PC-3 (cell line): ENCODE measurements around the gene LSP1. TPM values are rescaled to one million over a fixed set of nuclear protein-coding genes. Genes with fewer than 3 reads are reported as not detected.
"Not testable (repeated sequence)": the region's sequence is repeated elsewhere in the genome, so short reads cannot be mapped to it uniquely, and the experiment has no call there.

ENCODE experiments used
- ATAC-seq: fragments of 200-7000 bp; cut with Tn5 transposase; 2 replicates; pipeline ENCODE4 v1.9.1; 2020; ENCODE audit warnings: mild to moderate bottlenecking, moderate library complexity
- Bru-seq: library from RNA; stranded (reverse); fragments of 400-500 nt; gene quantifications from one replicate; lab custom pipeline; 2021; lab: Mats Ljungman, UMichigan
- BruChase-seq, 2 experiments: library from RNA; stranded (reverse); fragments of 400-500 nt; gene quantifications; one replicate each; lab custom pipeline; 2021; lab: Mats Ljungman, UMichigan
- BruUV-seq: library from RNA; stranded (reverse); fragments of 400-500 nt; replicated peaks from 2 replicates; lab custom pipeline; 2021; lab: Mats Ljungman, UMichigan
- CTCF ChIA-PET: fragments of 300-600 bp; sonication (Branson Sonifier 250); formaldehyde crosslinking; loops from one replicate; lab custom pipeline; 2022; ENCODE audit warnings: antibody characterized with exemption; lab: Charles Lee
- POLR2A ChIA-PET: fragments of 300-600 bp; sonication (Branson Sonifier 250); formaldehyde crosslinking; loops from one replicate; lab custom pipeline; 2022; ENCODE audit warnings: antibody characterized with exemption; ENCODE audit not compliant: unreplicated experiment; lab: Charles Lee
- DNase-seq: peaks from one replicate; pipeline ENCODE4 v3.0.0-alpha.2; 2015
- H2AFZ ChIP-seq: fragments of 300-600 bp; sonication (generic); 2 replicates; pipeline ENCODE4 v1.6.0; 2016; ENCODE audit warnings: antibody characterized with exemption, low read length
- H3F3A ChIP-seq: fragments of 300-600 bp; sonication (generic); one replicate; pipeline ENCODE4 v1.6.0; 2017; ENCODE audit warnings: antibody characterized with exemption, low read length, control low read depth, mild to moderate bottlenecking; ENCODE audit not compliant: unreplicated experiment
- H3K27ac ChIP-seq: fragments of 300-600 bp; sonication (generic); 2 replicates; pipeline ENCODE4 v1.5.1; 2016; ENCODE audit warnings: mild to moderate bottlenecking, low read length
- H3K27me3 ChIP-seq: fragments of 300-600 bp; sonication (generic); 2 replicates; pipeline ENCODE4 v1.6.1; 2016; ENCODE audit warnings: low read length, mixed read lengths
- H3K36me3 ChIP-seq: fragments of 300-600 bp; sonication (generic); 2 replicates; pipeline ENCODE4 v1.6.1; 2016; ENCODE audit warnings: low read depth, mixed run types, low read length, mixed read lengths
- H3K4me1 ChIP-seq: fragments of 300-600 bp; sonication (generic); 2 replicates; pipeline ENCODE4 v1.5.1; 2016; ENCODE audit warnings: low read length; ENCODE audit not compliant: insufficient read depth
- H3K4me2 ChIP-seq: fragments of 300-600 bp; sonication (generic); 2 replicates; pipeline ENCODE4 v1.6.0; 2016; ENCODE audit warnings: low read length
- H3K4me3 ChIP-seq: fragments of 300-600 bp; sonication (generic); 2 replicates; pipeline ENCODE4 v1.5.1; 2016; ENCODE audit warnings: mild to moderate bottlenecking, low read length, mixed read lengths
- H3K79me2 ChIP-seq: fragments of 300-600 bp; sonication (generic); 2 replicates; pipeline ENCODE4 v1.6.1; 2017; ENCODE audit warnings: low read length, mixed read lengths
- H3K9ac ChIP-seq: fragments of 300-600 bp; sonication (generic); 2 replicates; pipeline ENCODE4 v1.6.0; 2016; ENCODE audit warnings: mild to moderate bottlenecking, low read length
- H3K9me2 ChIP-seq: fragments of 300-600 bp; sonication (generic); replicated peaks from 2 replicates; pipeline ENCODE4 v1.6.1; 2016; ENCODE audit warnings: mixed run types, low read length, mixed read lengths
- H3K9me3 ChIP-seq: fragments of 300-600 bp; sonication (generic); 2 replicates; pipeline ENCODE4 v1.6.1; 2016; ENCODE audit warnings: low read length, mixed read lengths
- H4K20me1 ChIP-seq: fragments of 300-600 bp; sonication (generic); 2 replicates; pipeline ENCODE4 v1.6.1; 2016; ENCODE audit warnings: low read length, mixed read lengths
- EZH2 ChIP-seq: fragments of 300-600 bp; sonication (generic); IDR thresholded peaks from one replicate; pipeline ENCODE4 v1.6.1; 2017; ENCODE audit warnings: antibody characterized with exemption, mild to moderate bottlenecking, low read length; ENCODE audit not compliant: unreplicated experiment
- EZH2phosphoT487 ChIP-seq: fragments of 300-600 bp; sonication (generic); IDR thresholded peaks from 2 replicates; pipeline ENCODE4 v1.6.1; 2018; ENCODE audit warnings: mild to moderate bottlenecking, antibody characterized with exemption, low read length, borderline replicate concordance
- intact Hi-C: fragments of 100-400 bp; cut with micrococcal nuclease; formaldehyde crosslinking; loops from 2 replicates; pipeline ENCODE4 v1.9.0; 2023
- long read RNA-seq: library from polyadenylated mRNA; unstranded; transcript quantifications from one replicate; pipeline ENCODE4 v2.0.0, GENCODE V29; 2021; ENCODE audit not compliant: unreplicated experiment
- total RNA-seq: library from RNA; depleted of rRNA; stranded (reverse); fragments of >200 nt; gene quantifications from 2 replicates; pipeline ENCODE4 v1.2.3, GENCODE V29; 2014; rRNA removed
- TF ChIP-seq, protein P1 (sequence below): fragments of 300-600 bp; sonication (generic); conservative IDR thresholded peaks from 2 replicates; pipeline ENCODE4 v1.5.1; 2017; ENCODE audit warnings: antibody characterized with exemption, low read depth, mild to moderate bottlenecking, low read length

LSP1 gene
- total RNA-seq (not detected in 2 replicates), Bru-seq, nascent RNA (percentile 2 among the genes with signal in this experiment), BruChase-seq, experiment 1, labeled RNA remaining after a 6-hour chase (not detected), BruChase-seq, experiment 2, labeled RNA remaining after a 2-hour chase (not detected)
- long read RNA-seq = 0 reads

DNA sequence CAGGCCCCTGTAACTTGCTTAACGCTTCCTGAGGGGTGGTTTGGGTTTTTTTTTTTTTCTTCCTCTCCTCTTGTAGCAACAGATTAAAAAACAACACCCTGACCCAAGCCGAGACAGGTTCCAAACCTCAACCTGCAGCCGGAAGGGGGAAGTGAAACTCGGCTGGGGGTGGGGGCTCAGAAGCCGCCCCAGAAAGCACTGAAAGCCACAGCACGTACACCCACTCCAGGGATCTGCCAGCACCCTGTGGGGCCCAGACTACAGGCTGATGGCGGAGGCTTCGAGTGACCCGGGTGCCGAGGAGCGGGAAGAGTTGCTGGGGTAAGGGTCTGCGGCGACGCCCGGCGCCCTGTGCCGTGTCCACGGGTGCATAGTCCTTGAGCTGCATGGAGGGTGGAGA is at the start of gene LSP1:
Gene LSP1 (plus strand): TSS at position 208 of the 400 bp plus-strand sequence. CDS start 61 bp downstream, at position 269.
- CTCF ChIA-PET = no interaction called here
- no TSS peak for BruUV-seq
- H3K9me2 ChIP-seq = no peaks in the 10 kb centered on the region

GRCh38 chr11:1803246-1803645 is 49.6 kb upstream of the LSP1 start:
- BruUV-seq = no TSS peak
- Histone ChIP-seq H3K4me1 (no peaks in the 10 kb centered on the region), H3K9ac (no peak overlapping the region), H3K36me3 (no peaks in the 10 kb centered on the region), H3K27me3 (no peaks in the 10 kb centered on the region), H3K4me3 (no peak overlapping the region), H4K20me1 (no peaks in the 10 kb centered on the region), H3K79me2 (no peaks in the 10 kb centered on the region), H3K9me2 (no peaks in the 10 kb centered on the region), H3K4me2 (no peak overlapping the region), H3K27ac (no peak overlapping the region), H2AFZ (no peak overlapping the region), H3F3A (no peaks in the 10 kb centered on the region), H3K9me3 (no peaks in the 10 kb centered on the region)
- intact Hi-C loops = no loop called here
- TF ChIP-seq EZH2 (no peak), EZH2phosphoT487 (no peak)
- TF ChIP-seq, protein P1, sequence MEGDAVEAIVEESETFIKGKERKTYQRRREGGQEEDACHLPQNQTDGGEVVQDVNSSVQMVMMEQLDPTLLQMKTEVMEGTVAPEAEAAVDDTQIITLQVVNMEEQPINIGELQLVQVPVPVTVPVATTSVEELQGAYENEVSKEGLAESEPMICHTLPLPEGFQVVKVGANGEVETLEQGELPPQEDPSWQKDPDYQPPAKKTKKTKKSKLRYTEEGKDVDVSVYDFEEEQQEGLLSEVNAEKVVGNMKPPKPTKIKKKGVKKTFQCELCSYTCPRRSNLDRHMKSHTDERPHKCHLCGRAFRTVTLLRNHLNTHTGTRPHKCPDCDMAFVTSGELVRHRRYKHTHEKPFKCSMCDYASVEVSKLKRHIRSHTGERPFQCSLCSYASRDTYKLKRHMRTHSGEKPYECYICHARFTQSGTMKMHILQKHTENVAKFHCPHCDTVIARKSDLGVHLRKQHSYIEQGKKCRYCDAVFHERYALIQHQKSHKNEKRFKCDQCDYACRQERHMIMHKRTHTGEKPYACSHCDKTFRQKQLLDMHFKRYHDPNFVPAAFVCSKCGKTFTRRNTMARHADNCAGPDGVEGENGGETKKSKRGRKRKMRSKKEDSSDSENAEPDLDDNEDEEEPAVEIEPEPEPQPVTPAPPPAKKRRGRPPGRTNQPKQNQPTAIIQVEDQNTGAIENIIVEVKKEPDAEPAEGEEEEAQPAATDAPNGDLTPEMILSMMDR = no peak
- ChIA-PET CTCF (no interaction called here), POLR2A (no interaction called here)
- ATAC-seq = no peak
- DNase-seq = no peak

More for the DNA sequence above, at the start of gene LSP1:
- H3K79me2 ChIP-seq = no peaks in the 10 kb centered on the region
- no peaks in the 10 kb centered on the region for H4K20me1 ChIP-seq
- no peak within 1 kb of the TSS for H3K4me3 ChIP-seq
- TF ChIP-seq, protein P1 = no peak
- TF ChIP-seq EZH2phosphoT487 (no peak), EZH2 (no peak)
- intact Hi-C loops = no loop called here
- no peaks in the 10 kb centered on the region for H3F3A ChIP-seq
- H3K36me3 ChIP-seq = no peaks in the 10 kb centered on the region
- H3K4me1 ChIP-seq = no peaks in the 10 kb centered on the region
- no peak within 1 kb of the TSS for H3K4me2 ChIP-seq
- no peak for ATAC-seq
- H3K27me3 ChIP-seq = no peaks in the 10 kb centered on the region
- H3K9ac ChIP-seq = no peak within 1 kb of the TSS
- H3K9me3 ChIP-seq = no peaks in the 10 kb centered on the region
- POLR2A ChIA-PET = no interaction called here
- no peak for DNase-seq
- no peak within 1 kb of the TSS for H3K27ac ChIP-seq
- H2AFZ ChIP-seq = no peak within 1 kb of the TSS

DNA sequence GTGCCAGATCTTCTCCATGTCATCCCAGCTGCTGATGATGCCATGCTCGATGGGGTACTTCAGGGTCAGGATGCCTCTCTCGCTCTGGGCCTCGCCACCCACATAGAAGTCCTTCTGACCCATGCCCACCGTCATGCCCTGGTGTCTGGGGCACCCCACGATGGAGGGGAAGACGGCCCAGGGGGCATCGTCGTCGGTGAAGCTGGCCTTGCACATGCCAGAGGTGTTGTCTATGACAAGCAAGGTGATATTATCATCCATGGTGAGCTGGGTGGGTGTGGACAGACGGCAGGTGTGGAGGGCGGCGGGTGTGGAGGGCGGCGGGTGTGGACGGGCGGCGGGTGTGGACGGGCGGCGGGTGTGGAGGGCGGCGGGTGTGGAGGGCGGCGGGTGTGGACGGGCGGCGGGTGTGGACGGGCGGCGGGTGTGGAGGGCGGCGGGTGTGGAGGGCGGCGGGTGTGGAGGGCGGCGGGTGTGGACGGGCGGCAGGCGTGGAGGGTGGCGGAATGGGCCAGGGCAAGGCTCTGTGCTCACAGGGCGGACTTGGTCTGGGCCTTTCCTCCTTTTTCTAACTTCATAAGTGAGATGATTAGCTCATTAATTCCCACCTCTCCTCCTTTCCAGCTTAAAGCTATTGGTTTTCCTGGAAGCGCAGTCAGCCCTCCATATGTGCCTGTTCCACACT is 48.9 kb upstream of the LSP1 start:
- POLR2A ChIA-PET = not testable (repeated sequence)

More for the DNA sequence above, 48.9 kb upstream of the LSP1 start:
- H3F3A ChIP-seq, H3K4me3 ChIP-seq, H3K27me3 ChIP-seq, BruUV-seq, H3K9me2 ChIP-seq, H2AFZ ChIP-seq, H4K20me1 ChIP-seq, intact Hi-C loops, CTCF ChIA-PET, H3K9me3 ChIP-seq, ATAC-seq, H3K36me3 ChIP-seq, H3K27ac ChIP-seq, H3K9ac ChIP-seq, H3K79me2 ChIP-seq, DNase-seq, H3K4me2 ChIP-seq, H3K4me1 ChIP-seq: not testable (repeated sequence)
